Activated CD4-positive, alpha-beta T cell treated with anti-CD3 and anti-CD28 coated beads, Interleukin-2, Interleukin-6, amounts not matched to agents 100 ng/mL and 50 ng/mL, durations not matched to agents 16 hours and 8 hours (primary cell): Measurements from ENCODE around the gene ABCC6.
"Not testable (repeated sequence)": the region's sequence is repeated elsewhere in the genome, so short reads cannot be mapped to it uniquely, and the experiment has no call there.

ENCODE experiments used
- DNase-seq: peaks from one replicate; pipeline ENCODE4 v3.0.0-alpha.2; 2020

ABCC6 gene

DNA sequence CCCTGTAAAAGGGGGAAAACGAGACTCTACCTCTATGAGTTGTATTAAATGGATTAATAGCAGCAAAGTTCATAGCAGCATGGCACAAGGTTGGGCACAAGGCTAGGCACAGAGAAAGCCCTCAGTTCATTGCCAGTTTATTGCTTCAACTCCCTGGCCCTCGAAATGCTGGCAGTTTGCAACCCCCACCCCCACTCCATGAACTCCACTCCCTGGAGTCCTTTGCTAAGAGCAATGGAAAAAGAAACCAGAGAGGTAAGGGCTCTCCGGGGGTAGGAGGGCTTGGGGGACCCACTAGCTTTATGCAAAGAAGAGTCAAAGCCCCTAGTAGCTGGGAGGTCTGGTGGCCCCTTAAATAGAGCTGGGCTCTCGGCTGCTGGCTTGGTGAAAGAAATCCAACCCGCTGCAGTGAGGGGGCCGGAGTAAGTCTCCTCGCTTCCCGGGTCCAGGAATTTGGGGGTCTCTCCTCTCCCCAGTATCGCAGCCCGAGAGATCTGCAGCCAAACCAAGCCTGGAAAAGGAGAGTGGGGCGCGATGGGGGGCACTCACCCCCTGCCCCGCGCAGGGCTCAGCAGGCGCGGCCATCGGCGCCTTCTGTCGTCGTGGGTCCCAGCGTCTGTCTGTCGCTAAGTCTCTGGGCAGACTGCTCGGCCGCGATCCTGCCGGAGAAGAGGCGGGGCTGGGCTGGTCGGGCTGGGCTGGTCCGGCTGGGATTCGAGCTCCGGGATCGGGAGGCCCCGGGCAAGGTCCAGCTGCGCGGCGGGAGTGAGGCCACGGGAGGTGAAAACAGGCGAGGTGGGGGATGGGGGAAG is at the start of gene ABCC6:
ABCC6 (minus strand) TSS at position 645 of the 812 bp plus-strand sequence; CDS start at position 585, 60 bp downstream.
- DNase-seq: not testable (repeated sequence)

DNA sequence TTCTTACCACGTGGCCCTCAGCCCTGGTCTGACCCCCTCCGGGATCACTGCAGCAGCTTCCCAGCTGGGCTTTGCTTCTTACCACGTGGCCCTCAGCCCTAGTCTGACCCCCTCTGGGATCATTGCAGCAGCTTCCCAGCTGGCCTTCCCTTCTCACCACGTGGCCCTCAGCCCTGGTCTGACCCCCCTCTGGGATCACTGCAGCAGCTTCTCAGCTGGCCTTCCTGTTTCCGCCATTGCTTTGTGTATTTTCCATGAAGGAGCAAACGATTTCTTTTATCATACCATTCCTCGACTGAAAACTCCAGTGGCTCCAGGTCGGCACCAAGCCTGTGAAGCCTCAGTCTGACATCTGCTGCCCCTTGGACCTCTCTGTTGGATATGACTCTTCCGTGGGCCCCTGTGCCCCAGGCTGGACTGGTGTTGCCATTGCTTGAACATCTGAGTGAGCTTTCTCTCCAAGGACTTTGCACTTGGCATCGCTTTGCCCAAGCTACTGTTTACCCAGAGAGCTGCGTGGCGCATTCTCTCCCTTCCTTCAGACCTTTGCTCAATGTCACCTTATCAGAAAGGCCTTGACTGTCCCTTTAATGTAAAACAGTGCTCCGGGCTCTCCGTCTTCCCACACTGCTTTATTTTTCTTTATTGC is 49.4 kb upstream of the ABCC6 start:
- not testable (repeated sequence) for DNase-seq

DNA sequence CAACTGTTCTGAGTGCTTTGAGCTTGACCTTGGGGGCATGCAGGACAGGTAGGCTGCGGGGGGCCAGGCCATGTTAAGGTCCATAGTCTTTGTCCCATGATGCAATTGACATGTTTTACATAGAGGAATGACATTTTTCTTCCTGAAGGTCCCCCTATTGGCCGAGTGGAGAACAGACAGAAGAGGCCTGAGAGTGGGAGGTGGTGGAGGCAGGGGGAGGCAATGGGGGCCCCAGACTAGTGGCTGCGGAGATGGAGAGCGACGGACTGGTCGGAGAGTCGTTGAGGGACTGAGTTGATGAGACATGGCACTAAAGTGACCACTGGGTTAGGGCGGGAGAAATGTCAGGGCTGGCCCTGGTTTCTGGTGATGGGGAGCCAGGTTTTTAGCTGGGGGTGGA is 48.4 kb upstream of the ABCC6 start:
- not testable (repeated sequence) for DNase-seq

DNA sequence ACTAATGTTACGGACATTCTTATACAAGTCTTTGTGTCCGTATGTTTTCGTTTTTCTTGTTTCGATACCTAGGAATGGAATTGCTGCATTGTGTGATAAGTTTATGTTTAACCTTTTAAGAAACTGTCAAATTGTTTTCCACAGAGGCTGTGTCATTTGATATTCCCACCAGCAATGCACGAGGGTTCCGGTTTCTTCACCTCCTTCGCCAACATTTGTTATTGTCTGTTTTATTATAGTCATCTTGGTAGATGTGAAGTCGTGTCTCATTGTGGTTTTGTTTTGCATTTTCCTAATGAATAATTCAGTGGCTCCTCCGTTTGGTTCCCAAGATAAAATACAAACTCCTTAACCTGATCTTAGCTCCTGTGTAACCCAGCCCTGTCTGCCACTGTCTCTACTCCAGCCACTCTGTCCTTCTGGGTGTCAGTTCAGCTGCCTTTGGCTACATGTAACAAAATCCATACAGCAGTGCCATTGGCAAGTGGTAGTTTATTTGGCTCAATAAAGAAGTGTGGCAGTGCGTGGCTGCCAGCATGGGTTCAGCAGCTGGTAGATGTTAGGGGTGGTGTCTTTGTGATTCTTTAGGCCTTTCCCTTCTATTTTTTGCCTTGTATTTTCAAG is 45.0 kb upstream of the ABCC6 start:
- not testable (repeated sequence) for DNase-seq

DNA sequence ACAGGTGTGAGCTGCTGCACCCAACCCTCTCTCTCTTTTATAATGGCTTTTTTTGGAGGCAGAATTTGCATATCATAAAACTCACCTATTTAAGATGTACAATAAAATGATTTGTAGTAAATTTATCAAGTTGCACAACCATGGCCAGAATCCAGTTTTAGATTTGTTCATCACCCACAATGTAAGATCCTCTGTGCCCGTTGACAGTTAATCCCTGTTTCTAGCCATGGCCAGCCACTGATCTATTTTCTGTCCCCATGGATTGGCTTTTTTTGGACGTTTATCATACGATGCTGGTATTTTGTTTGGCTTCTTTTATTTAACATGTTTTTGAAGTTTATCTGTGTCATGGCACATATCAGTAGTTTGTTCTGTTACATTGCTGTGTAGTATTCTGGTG is 44.4 kb upstream of the ABCC6 start:
- not testable (repeated sequence) for DNase-seq

DNA sequence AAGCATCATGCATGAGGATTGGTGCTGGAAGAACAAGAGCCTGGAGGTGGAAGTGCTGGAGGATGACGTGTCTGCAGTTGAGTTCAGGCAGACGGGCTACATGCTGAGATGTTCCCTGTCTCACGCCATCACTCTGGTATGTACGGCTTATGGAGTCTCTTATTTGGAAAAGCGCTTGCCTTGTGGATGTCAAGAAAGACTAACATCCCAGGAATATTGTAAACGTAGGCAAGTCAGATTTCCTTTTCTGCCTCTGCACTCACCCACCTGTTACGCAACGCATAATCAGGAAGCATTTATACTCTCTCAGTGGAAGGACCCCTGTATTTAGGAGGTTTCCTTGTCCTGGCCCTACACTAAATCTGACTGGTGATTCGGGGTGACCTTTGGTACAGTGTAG is 41.8 kb upstream of the ABCC6 start:
- DNase-seq: not testable (repeated sequence)

DNA sequence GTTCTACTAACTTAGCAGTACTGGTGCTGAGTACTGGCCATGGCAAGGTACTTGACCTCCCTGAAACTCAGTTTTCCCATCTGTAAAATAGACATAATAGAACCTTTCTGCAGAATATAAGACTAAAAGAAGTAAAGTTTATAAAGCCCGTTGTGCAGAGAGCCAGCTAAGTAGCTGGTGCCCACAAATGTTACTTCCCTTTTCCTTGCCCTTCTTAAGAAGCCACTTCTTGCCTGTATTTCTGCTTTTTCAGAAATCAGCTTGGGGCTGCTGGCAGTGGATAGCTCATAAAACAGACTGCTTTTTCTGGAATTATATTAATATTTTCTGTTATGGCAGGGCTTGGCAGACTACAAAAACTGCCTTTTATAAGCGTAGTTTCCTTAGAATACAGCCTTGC is 40.7 kb upstream of the ABCC6 start:
- not testable (repeated sequence) for DNase-seq

DNA sequence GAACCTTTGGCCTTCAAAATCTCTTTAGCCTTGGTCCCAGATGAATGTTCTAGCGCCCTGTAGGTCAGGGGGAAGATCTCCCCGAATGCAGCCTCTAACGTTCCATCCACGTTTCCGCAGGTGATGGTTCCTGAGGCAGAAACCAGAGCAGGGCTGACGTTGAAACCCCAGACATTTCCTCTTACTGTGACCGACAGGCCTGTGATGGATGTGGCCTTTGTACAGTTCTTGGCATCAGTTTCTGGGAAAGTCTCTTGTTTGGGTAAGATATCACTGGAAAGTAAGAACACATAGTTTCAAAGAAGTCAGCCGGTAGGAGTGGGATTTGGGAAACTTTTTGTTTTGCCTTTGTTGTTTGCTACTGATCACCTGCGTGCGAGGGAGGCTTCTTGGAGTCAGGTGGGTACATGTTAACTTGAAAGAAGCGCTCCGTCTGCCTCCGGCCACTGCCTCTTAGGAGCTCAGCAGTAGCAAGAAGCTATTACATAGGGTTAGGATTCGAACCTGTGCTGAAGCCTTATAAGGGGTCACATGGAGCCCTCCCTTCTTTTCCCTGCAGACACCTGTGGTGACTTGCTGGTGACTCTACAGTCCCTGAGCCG is 39.8 kb upstream of the ABCC6 start:
- not testable (repeated sequence) for DNase-seq

DNA sequence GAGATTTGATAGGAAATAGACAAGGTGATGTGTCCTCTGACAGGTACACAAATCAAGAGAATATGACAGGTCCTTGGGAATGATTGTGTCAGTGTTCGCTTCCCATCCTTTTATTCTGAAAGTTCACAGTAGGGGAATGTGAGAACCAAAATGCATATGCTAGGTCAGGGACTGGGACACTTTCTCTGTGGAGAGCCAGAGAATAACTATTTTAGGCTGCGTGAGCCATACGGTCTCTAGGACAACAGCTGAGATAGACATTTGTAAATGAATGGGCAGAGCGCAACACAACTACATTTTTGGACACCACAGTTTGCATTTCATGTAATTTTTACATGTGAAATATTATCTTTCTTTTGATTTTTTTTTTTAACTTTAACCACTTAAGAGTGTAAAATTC is 36.7 kb upstream of the ABCC6 start:
- not testable (repeated sequence) for DNase-seq

DNA sequence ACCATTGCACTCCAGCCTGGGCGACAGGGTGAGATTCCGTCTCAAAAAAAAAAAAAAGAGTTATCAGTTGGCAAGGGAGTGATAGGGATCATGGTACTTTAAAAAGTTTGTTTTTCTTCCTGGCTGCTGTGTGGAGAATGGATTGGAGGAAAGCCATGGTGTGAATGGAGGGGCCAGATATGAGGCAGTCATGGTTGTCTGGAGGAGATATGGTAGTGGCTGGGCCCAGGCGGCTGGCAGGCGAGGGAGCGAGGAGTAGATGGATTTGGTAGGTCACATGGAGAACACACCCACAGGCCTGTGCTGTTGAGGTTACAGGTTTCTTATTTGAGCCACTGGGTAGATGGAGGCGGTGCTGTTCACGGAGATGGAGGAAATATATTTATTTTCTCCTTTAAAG is 35.5 kb upstream of the ABCC6 start:
- not testable (repeated sequence) for DNase-seq

DNA sequence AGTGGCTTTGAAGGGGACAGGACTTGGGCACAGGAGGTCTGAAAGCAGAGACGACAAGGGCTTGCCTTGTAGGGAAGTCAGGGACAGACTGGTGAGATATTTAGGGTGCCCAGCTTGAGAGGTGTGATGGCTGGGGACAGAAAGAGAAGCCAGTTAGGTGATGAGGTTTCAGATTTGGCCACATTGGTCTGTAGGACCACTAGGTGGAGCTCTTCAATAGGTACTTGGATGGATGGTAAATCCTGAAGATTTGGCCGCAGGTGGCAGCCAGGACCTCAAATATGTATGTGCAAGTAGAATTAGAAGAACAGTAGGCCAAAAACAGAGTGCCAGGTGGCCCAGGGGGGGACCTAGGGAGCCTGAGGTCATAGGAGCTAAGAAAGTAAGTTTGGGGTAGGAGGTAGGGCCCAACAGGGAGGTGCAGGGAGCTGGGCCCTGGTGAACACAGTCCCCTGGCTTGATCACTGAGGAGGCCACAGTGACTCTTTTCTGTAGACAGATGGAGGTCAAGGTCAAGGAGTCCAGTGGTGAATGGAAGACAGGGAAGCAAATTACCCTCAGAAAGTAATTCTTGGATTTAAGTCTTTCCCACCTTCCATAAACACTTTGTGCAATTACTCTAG is 34.1 kb upstream of the ABCC6 start:
- DNase-seq: peak; percentile 11

DNA sequence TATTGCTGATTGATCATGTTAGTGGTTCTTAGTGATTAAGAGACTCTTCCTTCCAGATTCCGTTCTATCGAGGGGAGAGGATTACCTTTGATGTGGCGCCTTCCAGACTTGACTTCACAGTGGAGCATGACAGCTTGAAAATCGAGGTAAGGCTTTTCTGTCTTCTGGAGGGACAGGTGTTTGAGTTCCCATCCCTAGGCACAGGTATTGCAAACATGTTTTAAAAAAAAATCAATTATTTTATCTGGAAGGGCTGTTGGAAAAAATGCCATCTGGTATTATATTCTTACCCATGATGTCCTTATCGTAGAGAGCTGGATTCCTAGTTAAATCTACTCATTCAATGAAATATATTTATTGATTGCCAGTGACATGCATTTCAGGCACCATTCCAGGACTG is 29.1 kb upstream of the ABCC6 start:
- DNase-seq: not testable (repeated sequence)

DNA sequence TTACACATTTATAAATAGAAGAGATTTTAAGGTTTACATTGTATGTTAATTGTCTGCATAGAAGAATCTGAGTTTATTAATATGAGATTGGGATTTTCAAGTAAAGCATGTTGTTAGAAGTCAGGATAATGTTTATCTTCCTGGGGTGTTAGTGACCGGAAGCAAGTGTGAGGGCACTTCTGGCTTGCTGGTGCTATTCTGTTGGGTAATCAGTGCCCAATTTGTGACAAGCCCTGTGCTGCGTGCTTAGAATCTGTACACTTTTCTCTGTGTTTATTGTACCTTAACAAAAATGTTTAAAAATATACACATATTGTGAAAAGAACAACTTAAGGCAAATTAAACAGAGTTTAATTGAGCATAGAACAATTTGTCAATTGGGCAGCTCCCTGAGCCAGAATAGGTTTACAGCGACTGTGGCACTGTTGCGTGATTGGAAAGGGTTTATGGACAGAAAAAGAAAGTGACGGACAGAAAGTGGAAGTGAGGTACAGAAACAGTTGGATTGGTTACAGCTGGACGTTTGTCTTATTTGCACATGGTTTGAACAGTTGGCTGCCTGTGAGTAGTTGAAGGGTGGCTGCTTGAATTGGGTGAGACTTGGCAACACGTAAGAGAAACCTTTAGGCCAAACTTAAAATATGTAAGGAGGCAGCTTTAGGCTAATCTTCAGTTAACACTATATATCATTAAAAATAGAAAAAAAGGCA is 26.5 kb upstream of the ABCC6 start:
- DNase-seq: not testable (repeated sequence)

DNA sequence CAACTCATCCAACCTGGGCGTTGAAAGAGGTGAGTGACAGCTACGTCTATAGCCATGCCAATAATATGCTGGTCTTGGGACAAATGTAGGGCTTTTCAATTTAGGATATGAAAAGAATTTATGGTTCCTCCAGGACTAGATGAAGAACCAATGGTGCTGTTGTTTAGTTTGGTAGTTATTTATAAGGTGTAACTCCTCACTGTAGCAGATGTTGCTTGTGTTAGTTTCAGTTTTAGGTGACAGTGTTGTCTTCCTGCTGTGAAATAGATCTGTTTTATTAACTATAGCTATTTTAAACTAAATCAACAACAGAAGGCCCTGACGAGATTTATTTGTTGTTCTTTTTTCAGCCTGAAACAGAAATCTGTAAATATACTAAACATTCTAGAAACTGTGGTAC is 24.1 kb upstream of the ABCC6 start:
- not testable (repeated sequence) for DNase-seq

DNA sequence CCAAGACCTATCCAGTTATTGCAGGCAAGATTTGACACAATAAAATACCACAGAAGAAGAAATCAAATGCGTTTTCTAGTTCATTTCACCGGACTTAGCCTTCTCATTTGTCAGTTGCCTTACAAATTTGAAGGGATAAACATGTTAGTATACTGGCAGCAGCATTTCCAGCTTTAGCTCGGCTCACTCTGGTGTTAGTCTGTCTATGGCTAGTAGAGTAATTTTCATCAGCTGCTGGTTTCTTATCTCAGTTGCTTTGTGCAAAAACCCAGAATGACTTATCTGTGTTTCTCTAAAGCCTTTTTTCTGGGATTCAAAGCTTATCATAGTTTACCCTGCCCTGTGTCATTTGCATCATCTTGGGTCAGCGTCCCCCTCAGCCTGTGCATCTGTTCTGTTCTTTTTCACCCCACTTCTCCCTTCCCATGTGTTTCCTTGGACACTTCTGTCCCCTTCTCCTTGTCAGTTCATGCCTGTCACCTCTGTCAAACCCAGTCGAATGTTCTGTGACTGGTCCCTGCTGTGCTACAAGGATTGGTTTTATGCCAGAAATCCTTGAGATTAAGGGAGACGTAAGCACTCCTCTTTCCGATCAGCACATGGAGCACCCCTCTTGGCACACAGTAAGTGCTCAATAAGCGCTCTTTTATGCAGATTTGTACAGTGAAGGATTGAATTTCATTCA is 23.4 kb upstream of the ABCC6 start:
- DNase-seq: not testable (repeated sequence)

DNA sequence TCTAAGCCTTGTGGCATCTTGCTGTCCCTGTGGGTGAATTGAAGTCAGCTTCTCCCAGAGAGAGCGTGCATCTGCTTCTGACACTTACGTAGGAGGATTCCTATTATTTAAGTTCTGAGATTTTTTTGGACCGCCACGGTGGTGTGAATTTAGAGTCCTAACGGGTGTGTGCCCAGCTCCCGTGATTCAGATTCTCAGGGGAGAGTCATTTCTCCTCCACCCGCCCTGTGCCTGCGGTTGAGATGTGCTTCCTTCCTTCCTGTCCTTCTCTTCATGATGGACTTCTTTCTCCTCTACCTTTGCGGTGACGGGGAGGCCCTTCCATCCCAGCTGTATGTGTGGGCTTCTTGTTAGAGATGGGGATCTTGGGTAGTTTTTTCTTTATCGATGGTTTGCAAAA is 20.6 kb upstream of the ABCC6 start:
- peak; percentile 12 for DNase-seq

DNA sequence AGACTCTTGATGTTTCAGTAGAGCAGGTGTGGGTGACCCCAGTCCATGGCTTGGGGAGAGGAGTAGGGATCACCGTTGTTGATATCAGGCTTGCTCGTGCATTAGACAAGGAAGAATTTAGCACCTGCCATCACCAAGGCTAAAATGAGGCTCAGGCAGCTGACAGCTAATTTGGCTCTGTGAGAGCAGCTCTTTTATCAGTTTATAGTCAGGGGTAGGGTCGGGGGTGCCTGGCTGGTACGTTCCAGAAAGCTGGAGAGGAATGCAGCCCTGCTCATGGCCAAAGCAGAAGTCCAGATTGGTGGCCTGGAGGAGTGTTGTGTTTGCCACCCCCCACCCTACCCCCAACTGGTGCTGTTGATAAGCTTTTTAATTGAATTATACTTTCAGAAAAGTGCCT is 17.4 kb upstream of the ABCC6 start:
- not testable (repeated sequence) for DNase-seq

DNA sequence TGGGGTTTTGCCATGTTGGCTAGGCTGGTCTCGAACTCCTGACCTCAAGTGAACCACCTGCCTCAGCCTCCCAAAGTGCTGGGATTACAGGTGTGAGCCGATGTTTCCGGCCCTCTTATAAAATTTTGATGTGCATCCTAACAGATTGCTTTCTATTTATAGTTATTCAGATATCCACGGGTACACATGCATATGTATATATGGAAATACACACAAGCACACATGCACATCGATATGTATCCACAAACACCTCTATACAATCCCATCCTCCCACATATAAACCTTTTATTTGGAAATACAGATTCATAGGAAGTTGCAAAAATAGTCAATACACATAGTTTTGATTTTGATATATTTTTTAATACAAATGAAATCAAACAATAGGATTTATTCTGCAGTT is 14.4 kb upstream of the ABCC6 start:
- DNase-seq: not testable (repeated sequence)

DNA sequence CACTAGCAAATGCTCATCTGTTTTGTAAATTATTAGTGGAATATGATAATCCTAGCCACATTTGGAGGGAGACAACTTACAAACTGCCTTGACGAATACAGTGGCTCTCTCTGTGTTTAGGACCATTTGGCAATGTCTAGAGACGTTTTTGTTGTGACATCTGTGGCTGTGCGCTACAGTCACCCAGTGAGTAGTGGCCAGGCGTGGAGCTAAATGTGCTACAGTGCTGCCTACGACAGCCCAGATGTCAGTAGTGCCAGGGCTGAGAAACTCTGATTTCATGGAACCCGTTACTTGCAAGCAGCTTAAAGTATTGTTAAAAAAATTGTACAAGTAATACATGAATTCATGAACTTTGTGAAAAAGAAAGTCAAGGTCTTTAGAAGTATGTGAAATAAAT is 13.8 kb upstream of the ABCC6 start:
- DNase-seq: not testable (repeated sequence)

DNA sequence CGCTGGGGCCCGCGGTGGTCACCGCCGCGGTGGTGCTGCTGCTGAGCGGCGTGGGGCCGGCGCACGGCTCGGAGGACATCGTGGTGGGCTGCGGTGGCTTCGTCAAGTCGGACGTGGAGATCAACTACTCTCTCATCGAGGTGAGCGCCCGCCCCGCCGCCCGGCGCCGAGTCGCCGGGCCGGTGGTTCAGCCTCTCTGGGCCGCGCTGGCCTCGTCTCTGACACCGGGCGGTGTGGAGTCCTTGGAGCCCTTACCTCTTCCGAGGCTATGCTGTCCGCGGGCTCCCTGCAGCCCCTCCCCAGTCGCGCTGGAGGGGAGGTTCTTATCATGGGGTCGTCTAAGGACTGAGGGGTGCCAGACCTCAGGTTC is 9.4 kb upstream of the ABCC6 start:
- not testable (repeated sequence) for DNase-seq

DNA sequence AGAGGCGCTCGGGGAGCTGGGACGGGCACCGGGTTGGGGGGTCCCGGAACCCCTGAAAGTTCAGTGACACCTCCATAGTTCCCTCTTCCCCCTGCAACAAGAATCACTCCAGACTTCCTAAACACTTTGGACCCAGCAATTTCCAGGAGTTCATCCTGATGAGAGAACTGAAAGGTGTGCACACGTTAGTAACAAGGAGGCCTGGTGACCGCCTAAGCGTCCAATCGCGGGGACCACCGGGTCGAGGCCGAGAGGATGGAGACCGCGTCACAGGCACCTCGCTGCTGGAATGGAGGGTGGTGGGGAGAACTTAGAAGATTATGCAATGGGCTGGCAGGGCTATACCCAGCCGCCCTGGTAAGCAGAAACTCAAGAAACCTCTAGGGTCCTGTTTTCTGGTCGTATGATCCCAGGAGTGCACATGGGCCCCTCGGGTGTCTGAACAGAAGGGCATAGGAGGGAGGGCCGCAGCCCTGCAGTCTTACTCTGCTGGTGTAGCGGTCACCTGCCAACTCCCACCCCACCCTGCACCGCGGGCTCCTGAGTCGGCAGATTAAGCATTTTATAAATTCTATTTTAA is 458 bp upstream of the ABCC6 start:
- not testable (repeated sequence) for DNase-seq
